Nephron progenitor cell (in vitro differentiated cells): Measurements from ENCODE around the gene ULBP3.

Experiments used
- DNase-seq: peaks from one replicate; pipeline ENCODE4 v3.0.0; 2021
- H3K27ac Mint-ChIP-seq: 2 replicates; pipeline ENCODE4 v1.8.0; 2021; ENCODE audit warnings: mild to moderate bottlenecking, moderate library complexity, mixed read lengths
- H3K27me3 Mint-ChIP-seq: 2 replicates; pipeline ENCODE4 v1.8.0; 2021; ENCODE audit warnings: mild to moderate bottlenecking, low read depth, mixed read lengths; ENCODE audit not compliant: poor library complexity
- H3K36me3 Mint-ChIP-seq: 2 replicates; pipeline ENCODE4 v1.8.0; 2021; ENCODE audit warnings: low read depth, mixed read lengths
- H3K4me1 Mint-ChIP-seq: 2 replicates; pipeline ENCODE4 v1.8.0; 2021; ENCODE audit warnings: mixed read lengths
- H3K4me3 Mint-ChIP-seq: 2 replicates; pipeline ENCODE4 v1.8.0; 2021; ENCODE audit warnings: mild to moderate bottlenecking, moderate library complexity, mixed read lengths
- H3K9me3 Mint-ChIP-seq: 2 replicates; pipeline ENCODE4 v1.8.0; 2021; ENCODE audit warnings: mild to moderate bottlenecking, moderate library complexity, mixed read lengths
- CTCF ChIP-seq: fragments of 200-600 bp; sonication (generic); IDR thresholded peaks from 2 replicates; pipeline ENCODE4 v1.5.0; 2021; ENCODE audit warnings: antibody characterized with exemption

ULBP3 gene

GRCh38 chr6:150068720-150069648, at the start of gene ULBP3:
Gene ULBP3 (minus strand): TSS chr6:150069121. CDS start chr6:150069066, 55 bp downstream.
- Mint-ChIP-seq H3K4me1 (peaks cover 26% of the 10 kb centered on the region), H3K36me3 (peaks cover 31% of the 10 kb centered on the region), H3K27ac (no peak within 1 kb of the TSS), H3K4me3 (peak within 1 kb of the TSS; percentile 82), H3K9me3 (peaks cover 7% of the 10 kb centered on the region), H3K27me3 (peaks cover 39% of the 10 kb centered on the region)
- DNase-seq: peak; percentile 90
- peak; percentile 45 for TF ChIP-seq CTCF

GRCh38 chr6:150118627-150119026, 49.7 kb upstream of the ULBP3 start:
- DNase-seq: no peak
- no peak overlapping the region for H3K4me3 Mint-ChIP-seq
- H3K4me1 Mint-ChIP-seq: peaks cover 21% of the 10 kb centered on the region
- no peaks in the 10 kb centered on the region for H3K36me3 Mint-ChIP-seq
- TF ChIP-seq CTCF: no peak
- no peak overlapping the region for H3K27ac Mint-ChIP-seq
- H3K9me3 Mint-ChIP-seq: peaks cover 17% of the 10 kb centered on the region
- peaks cover 13% of the 10 kb centered on the region for H3K27me3 Mint-ChIP-seq

- Mint-ChIP-seq H3K4me3 (no peak overlapping the region), H3K4me1 (peaks cover 21% of the 10 kb centered on the region), H3K9me3 (peaks cover 17% of the 10 kb centered on the region), H3K27me3 (peaks cover 13% of the 10 kb centered on the region), H3K36me3 (no peaks in the 10 kb centered on the region), H3K27ac (no peak overlapping the region)
- no peak for DNase-seq
- no peak for TF ChIP-seq CTCF
Observed at GRCh38 chr6:150118203-150118602, 49.3 kb upstream of the ULBP3 start.

- Mint-ChIP-seq H3K4me1 (peaks cover 21% of the 10 kb centered on the region), H3K27ac (no peak overlapping the region), H3K36me3 (no peaks in the 10 kb centered on the region), H3K27me3 (peaks cover 16% of the 10 kb centered on the region), H3K4me3 (no peak overlapping the region), H3K9me3 (peaks cover 17% of the 10 kb centered on the region)
- no peak for TF ChIP-seq CTCF
- DNase-seq: no peak
Observed at GRCh38 chr6:150116200-150116800, 47.4 kb upstream of the ULBP3 start.

GRCh38 chr6:150115769-150116168, 46.8 kb upstream of the ULBP3 start:
- Mint-ChIP-seq H3K36me3 (no peaks in the 10 kb centered on the region), H3K4me1 (peaks cover 21% of the 10 kb centered on the region), H3K9me3 (peaks cover 17% of the 10 kb centered on the region), H3K27ac (no peak overlapping the region), H3K4me3 (no peak overlapping the region), H3K27me3 (peaks cover 16% of the 10 kb centered on the region)
- no peak for TF ChIP-seq CTCF
- DNase-seq: no peak
